Activated T-cell treated with anti-CD3 and anti-CD28 coated beads, Interleukin-2, amount 50 U/mL, for 24 hours (primary cell): Measurements from ENCODE around the gene MIDN.

Experiments
- DNase-seq: peaks from one replicate; pipeline ENCODE4 v3.0.0-alpha.2; 2020
- H3K27ac Mint-ChIP-seq: 2 replicates; pipeline ENCODE4 v1.8.0; 2020; ENCODE audit warnings: mild to moderate bottlenecking, mixed read lengths
- H3K27me3 Mint-ChIP-seq: 2 replicates; pipeline ENCODE4 v1.8.0; 2020; ENCODE audit warnings: mixed read lengths
- H3K36me3 Mint-ChIP-seq: 2 replicates; pipeline ENCODE4 v1.8.0; 2020; ENCODE audit warnings: low read depth, mixed read lengths
- H3K4me1 Mint-ChIP-seq: 2 replicates; pipeline ENCODE4 v1.8.0; 2020; ENCODE audit warnings: low read depth, mixed read lengths
- H3K4me3 Mint-ChIP-seq: 2 replicates; pipeline ENCODE4 v1.8.0; 2020; ENCODE audit warnings: mild to moderate bottlenecking, moderate library complexity, mixed read lengths
- H3K9me3 Mint-ChIP-seq: 2 replicates; pipeline ENCODE4 v1.8.0; 2020; ENCODE audit warnings: mixed read lengths

The MIDN gene

GRCh38 chr19:1271528-1272422, 23.4 kb downstream of the MIDN start:
- DNase-seq, result no peak
- H3K27me3 Mint-ChIP-seq, result no peaks in the 10 kb centered on the region
- peaks cover 58% of the 10 kb centered on the region for H3K36me3 Mint-ChIP-seq
- H3K4me1 Mint-ChIP-seq, result peaks cover 68% of the 10 kb centered on the region
- no peaks in the 10 kb centered on the region for H3K9me3 Mint-ChIP-seq
- H3K27ac Mint-ChIP-seq, result peak overlapping the region; percentile 97
- peak overlapping the region; percentile 91 for H3K4me3 Mint-ChIP-seq

GRCh38 chr19:1272423-1273262, 24.3 kb downstream of the MIDN start:
- Mint-ChIP-seq H3K9me3 (no peaks in the 10 kb centered on the region), H3K27me3 (no peaks in the 10 kb centered on the region), H3K4me3 (peak overlapping the region; percentile 91), H3K36me3 (peaks cover 66% of the 10 kb centered on the region), H3K4me1 (peaks cover 66% of the 10 kb centered on the region), H3K27ac (peak overlapping the region; percentile 83)
- no peak for DNase-seq

DNA sequence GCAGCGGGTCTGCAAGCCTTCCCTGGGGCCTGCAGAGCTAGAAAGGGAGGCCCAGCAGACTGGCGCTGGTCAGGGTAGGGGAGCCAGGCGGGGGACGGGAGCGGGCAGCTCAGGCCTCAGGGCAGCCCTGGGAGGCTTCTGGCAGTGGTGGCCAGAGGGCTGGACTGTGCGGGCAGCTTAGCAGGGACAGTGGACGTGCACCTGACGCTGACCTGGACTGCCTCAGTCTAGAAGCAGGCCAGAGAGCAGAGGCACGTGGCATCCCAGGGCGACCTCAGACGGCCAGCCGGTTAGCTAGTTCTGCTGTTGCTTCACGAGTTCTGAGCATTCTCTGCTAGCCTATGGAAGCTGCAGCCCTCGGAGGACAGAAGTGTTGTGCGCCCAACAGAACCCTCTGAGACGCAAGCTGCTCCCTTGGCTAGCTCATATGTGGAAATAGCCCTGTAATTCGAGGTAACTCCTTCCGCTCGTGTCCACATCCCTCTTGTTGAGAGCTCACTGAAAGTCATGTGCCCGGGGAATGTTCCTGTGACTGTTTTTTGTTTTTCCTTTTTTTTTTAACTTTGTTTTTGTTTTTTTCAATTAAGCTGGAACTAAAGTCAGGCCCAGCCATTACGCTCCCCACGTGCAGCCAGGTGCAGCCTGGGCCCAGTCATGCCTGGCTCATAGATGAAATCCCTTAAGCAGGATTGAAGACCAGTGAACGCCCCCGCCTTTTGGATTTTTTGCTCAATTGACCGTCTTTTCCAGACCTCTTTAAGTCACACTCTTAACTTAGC, 25.1 kb downstream of the MIDN start:
- no peaks in the 10 kb centered on the region for H3K9me3 Mint-ChIP-seq
- peaks cover 74% of the 10 kb centered on the region for H3K36me3 Mint-ChIP-seq
- DNase-seq, result no peak
- peak overlapping the region; percentile 83 for H3K27ac Mint-ChIP-seq
- H3K27me3 Mint-ChIP-seq, result no peaks in the 10 kb centered on the region
- H3K4me1 Mint-ChIP-seq, result peaks cover 64% of the 10 kb centered on the region
- H3K4me3 Mint-ChIP-seq, result peak overlapping the region; percentile 91

GRCh38 chr19:1274081-1274851, 25.9 kb downstream of the MIDN start:
- no peaks in the 10 kb centered on the region for H3K9me3 Mint-ChIP-seq
- DNase-seq, result peak; percentile 51
- H3K4me3 Mint-ChIP-seq, result peak overlapping the region; percentile 81
- peak overlapping the region; percentile 93 for H3K27ac Mint-ChIP-seq
- peaks cover 59% of the 10 kb centered on the region for H3K4me1 Mint-ChIP-seq
- no peaks in the 10 kb centered on the region for H3K27me3 Mint-ChIP-seq
- H3K36me3 Mint-ChIP-seq, result peaks cover 81% of the 10 kb centered on the region

GRCh38 chr19:1274852-1275259, 26.5 kb downstream of the MIDN start:
- Mint-ChIP-seq H3K27ac (peak overlapping the region; percentile 93), H3K4me3 (peak overlapping the region; percentile 81), H3K9me3 (no peaks in the 10 kb centered on the region), H3K36me3 (peaks cover 84% of the 10 kb centered on the region), H3K4me1 (peaks cover 63% of the 10 kb centered on the region), H3K27me3 (no peaks in the 10 kb centered on the region)
- no peak for DNase-seq

- Mint-ChIP-seq H3K4me3 (peak within 1 kb of the TSS; percentile 81), H3K27ac (peak within 1 kb of the TSS; percentile 95), H3K27me3 (no peaks in the 10 kb centered on the region), H3K36me3 (peaks cover 84% of the 10 kb centered on the region), H3K4me1 (peaks cover 61% of the 10 kb centered on the region), H3K9me3 (no peaks in the 10 kb centered on the region)
- peak; percentile 95 for DNase-seq
Observed at GRCh38 chr19:1275260-1275975, 27.0 kb downstream of the MIDN start, which contains the start of gene FAM174C. FAM174C (plus strand) TSS chr19:1275530; CDS start chr19:1275550, 20 bp downstream.

- Mint-ChIP-seq H3K27me3 (no peaks in the 10 kb centered on the region), H3K4me3 (peak overlapping the region; percentile 81), H3K36me3 (peaks cover 79% of the 10 kb centered on the region), H3K9me3 (no peaks in the 10 kb centered on the region), H3K27ac (peak overlapping the region; percentile 95), H3K4me1 (peaks cover 54% of the 10 kb centered on the region)
- no peak for DNase-seq
Observed at GRCh38 chr19:1275976-1276627, 27.7 kb downstream of the MIDN start.

- peaks cover 73% of the 10 kb centered on the region for H3K36me3 Mint-ChIP-seq
- no peaks in the 10 kb centered on the region for H3K27me3 Mint-ChIP-seq
- H3K27ac Mint-ChIP-seq, result peak overlapping the region; percentile 95
- H3K4me3 Mint-ChIP-seq, result peak overlapping the region; percentile 81
- peaks cover 49% of the 10 kb centered on the region for H3K4me1 Mint-ChIP-seq
- peak; percentile 72 for DNase-seq
- H3K9me3 Mint-ChIP-seq, result no peaks in the 10 kb centered on the region
Observed at GRCh38 chr19:1276628-1277022, 28.2 kb downstream of the MIDN start.

GRCh38 chr19:1277061-1277460, 28.7 kb downstream of the MIDN start:
- peak overlapping the region; percentile 95 for H3K27ac Mint-ChIP-seq
- peak overlapping the region; percentile 81 for H3K4me3 Mint-ChIP-seq
- no peaks in the 10 kb centered on the region for H3K9me3 Mint-ChIP-seq
- peaks cover 69% of the 10 kb centered on the region for H3K36me3 Mint-ChIP-seq
- no peak for DNase-seq
- no peaks in the 10 kb centered on the region for H3K27me3 Mint-ChIP-seq
- peaks cover 45% of the 10 kb centered on the region for H3K4me1 Mint-ChIP-seq

DNA sequence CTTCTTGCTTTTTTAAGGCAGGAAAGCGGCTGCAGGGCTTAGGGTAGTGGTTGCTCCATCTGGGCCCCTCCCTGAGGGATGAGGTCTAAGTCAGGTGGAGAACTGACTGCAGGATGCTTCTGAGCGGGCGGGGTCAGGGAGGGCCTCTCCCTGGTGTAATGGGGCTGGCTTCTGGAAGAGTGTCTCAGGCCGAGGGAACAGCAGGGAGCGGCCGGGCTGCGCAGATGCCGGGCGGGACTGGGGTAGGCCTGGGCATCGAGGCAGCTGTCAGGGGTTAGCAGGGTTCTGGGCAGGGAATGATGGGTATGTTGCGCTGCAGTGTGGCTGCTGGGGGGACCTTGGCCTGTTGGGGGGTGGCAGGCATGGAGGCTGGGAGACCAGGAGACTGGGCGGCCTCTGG, 29.7 kb downstream of the MIDN start:
- Mint-ChIP-seq H3K36me3 (peaks cover 59% of the 10 kb centered on the region), H3K4me3 (peak overlapping the region; percentile 81), H3K4me1 (peaks cover 36% of the 10 kb centered on the region), H3K27me3 (no peaks in the 10 kb centered on the region), H3K9me3 (no peaks in the 10 kb centered on the region), H3K27ac (peak overlapping the region; percentile 74)
- DNase-seq, result no peak

DNA sequence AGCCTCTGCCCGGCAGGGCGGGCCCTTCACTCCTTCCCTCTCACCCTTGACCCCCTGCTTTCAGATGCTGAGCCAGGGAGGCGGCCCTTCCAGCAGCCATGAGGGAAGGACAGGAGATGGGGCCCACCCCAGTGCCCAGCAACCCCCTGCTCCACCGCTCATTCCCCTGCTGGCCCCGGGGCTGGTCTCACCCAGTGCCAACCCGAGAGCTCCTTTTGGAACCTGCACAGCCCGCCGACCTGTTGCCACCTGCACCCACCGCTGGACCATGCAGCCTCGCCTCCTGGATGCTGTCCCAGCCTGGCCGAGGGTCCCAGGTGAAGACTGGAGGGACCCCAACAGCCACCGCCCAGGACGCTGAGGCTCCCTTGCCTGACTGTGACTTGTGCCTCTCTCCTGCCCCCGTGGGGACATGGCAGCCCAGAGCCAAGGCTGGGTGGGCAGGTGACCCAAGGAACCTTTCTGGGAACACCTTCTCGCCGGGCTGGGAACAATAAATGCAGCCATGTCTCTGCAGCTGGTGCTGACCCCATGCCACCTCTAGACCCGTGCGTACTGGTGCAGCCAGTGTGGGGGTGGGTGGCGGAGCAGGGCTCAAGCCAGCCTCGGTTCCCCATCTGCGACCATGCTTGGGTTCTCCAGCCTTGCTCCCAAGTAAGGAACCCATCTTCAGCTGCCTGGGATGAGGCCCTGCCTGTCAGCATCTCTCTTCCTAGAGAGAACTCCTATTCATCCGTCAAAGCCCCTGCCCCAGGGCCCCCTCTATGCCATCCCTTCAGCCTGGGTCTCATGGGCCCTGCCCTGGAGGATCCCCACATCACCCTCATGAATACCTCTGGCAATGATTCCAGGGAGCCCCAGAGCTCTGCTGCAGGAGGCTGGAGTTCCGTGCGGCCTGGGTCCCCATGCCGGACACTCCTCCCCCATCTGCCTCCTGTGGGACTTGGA, 30.6 kb downstream of the MIDN start:
- H3K4me1 Mint-ChIP-seq, result peaks cover 27% of the 10 kb centered on the region
- peaks cover 50% of the 10 kb centered on the region for H3K36me3 Mint-ChIP-seq
- no peak overlapping the region for H3K4me3 Mint-ChIP-seq
- no peaks in the 10 kb centered on the region for H3K9me3 Mint-ChIP-seq
- H3K27ac Mint-ChIP-seq, result peak overlapping the region; percentile 79
- DNase-seq, result no peak
- H3K27me3 Mint-ChIP-seq, result peaks cover 2% of the 10 kb centered on the region

GRCh38 chr19:1279782-1280341, 31.5 kb downstream of the MIDN start:
- peak; percentile 86 for DNase-seq
- Mint-ChIP-seq H3K9me3 (no peaks in the 10 kb centered on the region), H3K27ac (peak overlapping the region; percentile 79), H3K4me3 (peak overlapping the region; percentile 33), H3K4me1 (peaks cover 21% of the 10 kb centered on the region), H3K27me3 (peaks cover 11% of the 10 kb centered on the region), H3K36me3 (peaks cover 41% of the 10 kb centered on the region)
